ENCODE data around the gene CXXC1. TPM values are rescaled to one million over a fixed set of nuclear protein-coding genes. Genes with fewer than 3 reads are reported as not detected.
A peak's percentile ranks its signal among the peaks of the same experiment; 100 is the strongest.

CXXC1 gene
- total and polyA plus RNA-seq, 2 of the 8 experiments (the other 6 are each of a cell fraction or from before 2014, with no cell fraction given), result 73.3 to 136 TPM

- no peak for TF ChIP-seq CHD7 (IDR thresholded peaks at IDR 0.05; ENCODE audit: insufficient replicate concordance, low read length)
- no peak for TF ChIP-seq POLR2AphosphoS5 (IDR thresholded peaks at IDR 0.05; ENCODE audit: low read depth, low read length)
- TF ChIP-seq SIN3A (conservative IDR thresholded peaks at IDR 0.05 in 1 of 2, IDR thresholded peaks at IDR 0.05 in 1 of 2; ENCODE audit: low read depth in 1 of 2, low read length in 2 of 2), result peak; percentile 52 to 97; a peak in 2 of 4 replicates
- TF ChIP-seq ASH2L (IDR thresholded peaks at IDR 0.05; ENCODE audit: low read length), result peak; percentile 29
These were observed 21.2 kb downstream of the CXXC1 start, which contains the start of gene CFAP53 (continued) for GRCh38 chr18:50266248-50266704.

All from H1 (cell line).